Stimulated activated effector memory CD8-positive, alpha-beta T cell treated with anti-CD3 and anti-CD28 coated beads, Interleukin-12 subunit alpha, Interleukin-12 subunit beta, amount 100 ng/mL, for 72 hours (primary cell): Measurements from ENCODE around the gene OR52A1.
"Not testable (repeated sequence)": the region's sequence is repeated elsewhere in the genome, so short reads cannot be mapped to it uniquely, and the experiment has no call there.

Experiments
- ATAC-seq: fragments of 150-1000 bp; cut with Tn5 transposase; 2 replicates; pipeline ENCODE4 v1.10.0; 2021
- DNase-seq, 2 donors: peaks; one replicate each; pipeline ENCODE4 v3.0.0; 2021 to 2022; ENCODE audit warnings: low spot score in 2 of 2
- H3K27ac Mint-ChIP-seq: one replicate; pipeline ENCODE4 v1.8.0; 2022; ENCODE audit warnings: mild to moderate bottlenecking, mixed read lengths
- H3K36me3 Mint-ChIP-seq: one replicate; pipeline ENCODE4 v1.8.0; 2022; ENCODE audit warnings: mild to moderate bottlenecking, mixed read lengths
- H3K4me1 Mint-ChIP-seq: one replicate; pipeline ENCODE4 v1.8.0; 2022; ENCODE audit warnings: mixed read lengths
- H3K4me3 Mint-ChIP-seq: one replicate; pipeline ENCODE4 v1.8.0; 2022; ENCODE audit warnings: mild to moderate bottlenecking, mixed read lengths
- H3K9me3 Mint-ChIP-seq: one replicate; pipeline ENCODE4 v1.8.0; 2022; ENCODE audit warnings: mixed read lengths

OR52A1 gene

DNA sequence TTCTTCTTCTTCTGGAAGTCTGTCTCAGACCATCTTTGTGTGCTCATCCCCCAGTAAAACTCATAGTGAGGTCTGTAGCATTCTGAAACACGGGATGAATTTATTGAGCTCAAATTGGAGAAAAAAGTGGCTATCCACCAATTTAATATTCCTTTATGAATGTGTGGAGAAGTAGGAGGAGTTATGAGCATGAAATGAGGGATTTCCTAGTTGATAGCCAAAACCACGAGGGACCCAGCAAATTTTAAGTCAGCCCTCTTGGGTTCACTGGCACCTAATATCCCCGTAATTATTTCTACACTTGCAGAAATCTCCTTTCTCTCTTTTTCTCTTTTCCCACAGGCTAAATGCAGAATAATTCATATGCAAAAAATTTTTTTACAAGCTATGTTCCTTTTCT is at the start of gene OR52A1:
Gene OR52A1, minus strand, starts transcription at position 101 of the 400 bp plus-strand sequence. CDS start 2,388 bp downstream, outside the sequence.
- Mint-ChIP-seq H3K36me3 (no peaks in the 10 kb centered on the region), H3K4me3 (no peak within 1 kb of the TSS), H3K27ac (no peak within 1 kb of the TSS), H3K9me3 (no peaks in the 10 kb centered on the region), H3K4me1 (no peaks in the 10 kb centered on the region)
- no peak for DNase-seq
- ATAC-seq: no peak

DNA sequence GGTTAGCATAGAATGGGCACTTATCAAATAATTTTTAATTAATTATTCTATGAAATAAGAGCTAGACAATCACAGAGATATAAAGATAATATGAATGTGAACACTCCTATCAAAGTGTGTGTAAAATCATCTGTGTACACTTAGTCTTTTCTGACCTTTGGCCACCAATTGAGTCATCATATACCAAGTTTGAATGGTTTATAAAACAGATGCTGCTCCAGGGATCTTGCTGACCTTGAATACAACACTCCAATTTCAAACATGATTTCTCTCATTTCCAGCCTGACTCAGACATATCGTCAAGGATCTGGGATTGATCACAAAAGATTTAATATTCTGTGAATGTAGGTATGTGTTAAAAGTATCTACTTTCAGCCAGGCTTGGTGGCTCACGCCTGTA is 48.8 kb upstream of the OR52A1 start:
- H3K4me1 Mint-ChIP-seq: no peaks in the 10 kb centered on the region
- DNase-seq (no peak), ATAC-seq (no peak)
- H3K36me3 Mint-ChIP-seq: no peaks in the 10 kb centered on the region
- H3K4me3 Mint-ChIP-seq: no peak overlapping the region
- no peaks in the 10 kb centered on the region for H3K9me3 Mint-ChIP-seq
- no peak overlapping the region for H3K27ac Mint-ChIP-seq

DNA sequence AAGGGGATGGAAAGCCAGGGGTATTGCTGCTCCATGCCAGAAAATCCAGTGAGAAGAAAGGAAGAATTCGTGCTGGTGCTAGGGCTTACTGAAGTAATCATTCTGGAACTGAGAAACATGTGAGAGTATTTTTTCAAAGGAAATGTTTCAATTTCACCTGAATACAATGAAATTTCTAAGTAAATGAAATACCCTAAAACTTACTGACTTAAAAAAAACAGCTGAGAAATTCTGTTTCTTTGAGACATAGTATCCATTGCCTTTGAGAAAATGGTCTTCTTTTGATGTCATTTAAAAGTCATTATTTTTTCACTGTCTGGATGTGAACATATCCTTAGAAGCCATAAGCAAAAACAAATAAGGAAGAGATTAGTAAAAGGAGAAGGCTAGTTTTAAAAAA is 46.0 kb upstream of the OR52A1 start, which contains the start of gene OR51V1:
Gene OR51V1, minus strand, starts transcription at position 101 of the 400 bp plus-strand sequence. Its CDS starts 0 bp downstream, at position 101.
- no peaks in the 10 kb centered on the region for H3K36me3 Mint-ChIP-seq
- H3K9me3 Mint-ChIP-seq: no peaks in the 10 kb centered on the region
- no peak within 1 kb of the TSS for H3K27ac Mint-ChIP-seq
- ATAC-seq: no peak
- H3K4me3 Mint-ChIP-seq: no peak within 1 kb of the TSS
- H3K4me1 Mint-ChIP-seq: no peaks in the 10 kb centered on the region
- DNase-seq: no peak

DNA sequence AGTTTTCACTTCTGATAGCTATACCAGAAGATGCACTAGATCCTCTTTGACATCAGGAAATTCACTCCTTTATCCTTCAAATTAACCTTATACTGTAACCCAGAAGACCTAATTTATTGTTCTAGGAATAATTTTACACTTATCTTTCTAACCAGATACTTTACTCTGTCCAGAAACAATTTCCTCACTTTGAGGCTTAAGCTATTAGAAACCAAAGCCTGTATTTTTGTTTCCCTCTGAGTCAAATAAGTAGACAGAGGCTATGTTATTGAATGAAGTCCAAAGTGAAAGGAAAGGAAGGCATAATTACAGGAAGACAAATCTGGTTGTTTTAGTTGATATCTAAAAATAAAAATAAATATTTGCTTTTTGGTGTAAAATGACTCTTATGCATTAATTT is 43.7 kb upstream of the OR52A1 start:
- no peak for ATAC-seq
- H3K9me3 Mint-ChIP-seq: peaks cover under 1% of the 10 kb centered on the region
- H3K27ac Mint-ChIP-seq: no peak overlapping the region
- H3K36me3 Mint-ChIP-seq: no peaks in the 10 kb centered on the region
- DNase-seq: no peak
- H3K4me3 Mint-ChIP-seq: no peak overlapping the region
- no peaks in the 10 kb centered on the region for H3K4me1 Mint-ChIP-seq

DNA sequence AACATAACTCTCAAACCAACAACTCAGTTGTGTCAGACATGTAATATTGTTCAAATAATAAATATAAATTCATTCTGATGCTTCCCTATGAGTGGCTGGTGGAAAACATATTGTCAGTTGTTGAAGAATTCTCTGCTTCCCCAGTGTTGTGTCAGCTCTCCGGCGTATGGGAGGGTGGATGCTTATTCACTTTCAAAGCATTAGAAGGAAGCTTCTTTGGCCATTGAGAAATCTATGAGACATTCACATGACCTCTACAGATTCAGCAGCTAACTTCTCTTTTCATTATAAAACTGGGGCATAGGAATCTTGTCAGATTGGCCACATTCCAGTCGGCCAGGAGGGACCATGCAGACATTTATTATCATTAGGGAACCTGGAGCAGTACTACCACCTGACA is 43.0 kb upstream of the OR52A1 start:
- no peak for DNase-seq
- no peaks in the 10 kb centered on the region for H3K4me1 Mint-ChIP-seq
- H3K9me3 Mint-ChIP-seq: peaks cover 4% of the 10 kb centered on the region
- no peak for ATAC-seq
- no peak overlapping the region for H3K27ac Mint-ChIP-seq
- no peak overlapping the region for H3K4me3 Mint-ChIP-seq
- no peaks in the 10 kb centered on the region for H3K36me3 Mint-ChIP-seq

DNA sequence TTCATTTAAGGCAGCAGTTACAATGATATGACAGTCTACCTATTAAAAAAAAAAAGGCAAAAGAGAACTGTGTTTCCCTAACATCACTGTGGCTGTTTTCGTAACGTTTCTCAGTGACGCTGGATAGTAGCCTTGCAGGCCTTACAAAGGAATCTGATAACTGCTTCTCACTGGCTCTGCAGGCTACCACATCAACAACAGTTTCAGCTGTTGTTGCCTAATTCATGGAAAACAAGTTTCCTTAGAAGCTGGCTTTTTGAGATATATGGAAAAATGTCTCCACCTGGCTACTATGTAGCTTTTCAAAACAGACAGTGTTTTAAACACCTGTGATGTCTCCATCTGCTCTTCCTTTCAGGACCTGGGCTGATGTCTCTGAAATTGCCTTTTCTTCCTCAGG is 42.2 kb upstream of the OR52A1 start:
- Mint-ChIP-seq H3K27ac (no peak overlapping the region), H3K4me1 (no peaks in the 10 kb centered on the region), H3K36me3 (no peaks in the 10 kb centered on the region), H3K9me3 (peaks cover 4% of the 10 kb centered on the region), H3K4me3 (no peak overlapping the region)
- ATAC-seq: no peak
- DNase-seq: no peak

DNA sequence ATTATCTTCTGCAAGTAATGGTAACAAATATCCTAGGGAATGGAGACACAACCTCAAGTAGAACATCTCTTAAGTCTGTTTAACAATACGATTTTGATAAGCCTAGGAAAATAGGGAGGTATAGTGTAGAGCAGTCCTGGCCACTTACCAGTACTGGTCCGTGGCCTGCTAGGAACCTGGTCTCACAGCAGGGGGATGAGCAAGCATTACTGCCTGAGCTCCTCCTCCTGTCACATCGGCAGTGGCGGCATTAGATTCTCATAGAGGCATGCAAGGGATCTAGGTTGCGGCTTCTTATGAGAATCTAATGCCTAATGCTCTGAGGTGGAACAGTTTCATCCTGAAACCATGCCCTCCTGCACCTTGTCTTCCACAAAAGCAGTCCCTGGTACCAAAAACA is 41.5 kb upstream of the OR52A1 start:
- no peak overlapping the region for H3K4me3 Mint-ChIP-seq
- peaks cover 4% of the 10 kb centered on the region for H3K9me3 Mint-ChIP-seq
- no peak overlapping the region for H3K27ac Mint-ChIP-seq
- no peak for DNase-seq
- H3K36me3 Mint-ChIP-seq: no peaks in the 10 kb centered on the region
- no peaks in the 10 kb centered on the region for H3K4me1 Mint-ChIP-seq
- no peak for ATAC-seq

DNA sequence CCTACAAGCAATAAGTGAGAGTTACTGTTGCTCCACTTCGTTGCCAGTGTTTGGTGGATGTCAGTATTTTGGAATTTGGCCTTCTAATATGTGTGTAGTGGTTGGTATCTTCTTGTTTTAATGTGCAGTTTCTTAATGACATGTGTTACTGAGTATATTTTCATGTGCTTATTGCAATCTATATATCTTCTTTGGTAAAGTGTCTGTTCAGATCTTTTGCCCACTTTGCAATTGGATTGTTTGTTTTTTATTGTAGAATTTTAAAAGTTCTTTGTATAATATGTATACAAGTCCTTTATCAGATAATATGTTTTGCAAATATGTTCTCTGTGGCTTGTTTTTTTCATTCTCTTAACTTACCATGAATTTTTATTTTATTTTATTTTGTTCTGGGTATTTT is 38.2 kb upstream of the OR52A1 start:
- no peak for DNase-seq

DNA sequence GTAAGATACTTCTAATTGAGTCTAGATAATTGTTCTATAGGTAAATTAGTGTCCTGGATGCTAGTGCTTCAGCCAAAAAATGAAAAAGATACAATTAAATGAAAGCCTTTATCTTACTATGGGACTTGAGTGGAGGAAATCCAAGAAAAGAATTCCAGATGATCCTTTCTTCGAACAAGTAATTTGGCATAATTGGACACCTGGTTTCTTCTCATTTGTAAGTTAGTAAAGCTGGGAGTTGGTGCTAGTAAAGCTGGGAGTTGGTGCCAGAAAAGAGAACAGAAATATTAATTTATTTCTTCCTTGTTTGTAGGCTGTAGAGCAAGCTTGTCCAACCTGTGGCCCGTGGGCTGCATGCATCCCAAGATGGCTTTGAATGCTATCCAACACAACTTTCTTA is 33.6 kb upstream of the OR52A1 start:
- no peak for DNase-seq
- no peak for ATAC-seq
- Mint-ChIP-seq H3K9me3 (peaks cover 5% of the 10 kb centered on the region), H3K36me3 (no peaks in the 10 kb centered on the region), H3K4me1 (no peaks in the 10 kb centered on the region), H3K4me3 (no peak overlapping the region), H3K27ac (no peak overlapping the region)

More for the DNA sequence above, 38.2 kb upstream of the OR52A1 start:
- Mint-ChIP-seq H3K9me3 (peaks cover 7% of the 10 kb centered on the region), H3K36me3 (no peaks in the 10 kb centered on the region), H3K4me1 (no peaks in the 10 kb centered on the region), H3K27ac (no peak overlapping the region), H3K4me3 (no peak overlapping the region)
- no peak for ATAC-seq

DNA sequence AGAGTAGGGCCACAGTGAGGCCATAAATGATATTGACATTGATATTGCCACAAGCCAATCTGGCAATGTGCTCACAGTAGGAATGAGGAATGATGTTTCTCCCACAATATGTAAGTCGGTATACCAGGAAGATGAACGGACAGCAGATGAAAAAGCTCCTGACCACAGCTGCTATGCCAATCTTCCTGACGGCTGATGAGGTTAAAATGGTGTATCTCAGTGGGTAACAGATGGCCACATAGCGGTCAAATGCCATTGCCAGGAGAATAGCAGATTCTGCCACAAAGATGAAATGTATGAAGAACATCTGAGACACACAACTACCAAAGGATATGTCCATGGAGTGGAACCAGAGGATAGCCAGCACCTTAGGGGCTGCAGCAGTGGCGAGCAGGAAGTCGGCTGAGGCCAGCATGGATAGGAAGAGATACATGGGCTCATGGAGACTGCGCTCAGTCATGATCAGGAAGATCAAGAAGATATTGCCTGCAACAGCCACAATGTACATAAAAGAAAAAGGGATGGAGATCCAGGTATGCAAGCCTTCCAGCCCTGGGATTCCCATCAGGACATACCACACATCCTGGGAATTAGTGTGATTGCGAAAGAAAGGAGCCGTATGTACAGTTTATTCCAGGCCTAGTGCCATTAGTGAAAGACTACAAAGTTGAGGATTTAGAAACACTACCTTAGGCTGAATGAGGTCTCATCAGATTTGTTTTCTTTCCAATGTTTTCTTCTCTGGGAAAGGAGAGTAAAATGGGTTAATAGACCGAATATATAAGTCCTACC is 23.7 kb upstream of the OR52A1 start:
- H3K36me3 Mint-ChIP-seq: no peaks in the 10 kb centered on the region
- ATAC-seq (no peak), DNase-seq (no peak)
- no peaks in the 10 kb centered on the region for H3K4me1 Mint-ChIP-seq
- no peak overlapping the region for H3K27ac Mint-ChIP-seq
- no peaks in the 10 kb centered on the region for H3K9me3 Mint-ChIP-seq
- H3K4me3 Mint-ChIP-seq: no peak overlapping the region

DNA sequence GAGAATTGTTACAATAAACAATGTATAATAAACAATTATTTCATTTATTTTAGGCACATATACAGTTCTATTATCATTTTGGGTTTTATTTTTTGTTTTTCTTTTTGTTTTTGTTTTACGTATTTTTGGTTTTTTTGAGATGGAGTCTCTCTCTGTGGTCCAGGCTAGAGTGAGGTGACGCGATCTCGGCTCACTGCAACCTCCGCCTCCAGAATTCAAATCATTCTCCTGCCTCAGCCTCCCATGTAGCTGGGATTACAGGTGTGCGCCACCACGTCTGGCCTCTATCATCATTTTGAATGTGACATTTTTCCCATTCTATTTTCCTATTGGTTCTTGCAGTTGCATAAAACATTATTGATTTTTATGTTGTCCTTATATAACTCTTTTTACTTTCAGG is 20.4 kb upstream of the OR52A1 start:
- H3K9me3 Mint-ChIP-seq: no peaks in the 10 kb centered on the region
- no peaks in the 10 kb centered on the region for H3K36me3 Mint-ChIP-seq
- no peaks in the 10 kb centered on the region for H3K4me1 Mint-ChIP-seq
- no peak overlapping the region for H3K4me3 Mint-ChIP-seq
- DNase-seq (no peak), ATAC-seq (no peak)
- H3K27ac Mint-ChIP-seq: no peak overlapping the region

DNA sequence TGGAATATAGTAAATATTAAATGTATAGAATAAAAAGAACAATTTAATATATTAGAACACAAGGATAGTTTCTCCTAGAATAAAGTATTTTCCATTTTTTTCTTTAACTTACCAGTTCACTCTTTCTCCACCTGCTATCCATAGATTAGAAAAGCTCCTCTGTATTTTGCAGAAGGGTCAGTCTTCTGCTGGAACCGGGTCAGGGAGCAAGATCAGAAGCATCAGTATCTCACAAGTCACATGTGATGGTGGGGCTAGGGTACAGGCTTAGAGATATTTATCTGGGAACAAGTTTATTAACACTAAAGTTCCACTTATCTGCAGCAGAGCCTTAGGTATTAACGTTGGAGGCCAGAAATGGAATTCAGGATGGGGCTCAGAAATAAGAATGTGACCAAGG is 17.3 kb upstream of the OR52A1 start:
- H3K4me3 Mint-ChIP-seq: no peak overlapping the region
- ATAC-seq (no peak), DNase-seq (no peak)
- H3K36me3 Mint-ChIP-seq: no peaks in the 10 kb centered on the region
- H3K27ac Mint-ChIP-seq: no peak overlapping the region
- no peaks in the 10 kb centered on the region for H3K9me3 Mint-ChIP-seq
- no peaks in the 10 kb centered on the region for H3K4me1 Mint-ChIP-seq

DNA sequence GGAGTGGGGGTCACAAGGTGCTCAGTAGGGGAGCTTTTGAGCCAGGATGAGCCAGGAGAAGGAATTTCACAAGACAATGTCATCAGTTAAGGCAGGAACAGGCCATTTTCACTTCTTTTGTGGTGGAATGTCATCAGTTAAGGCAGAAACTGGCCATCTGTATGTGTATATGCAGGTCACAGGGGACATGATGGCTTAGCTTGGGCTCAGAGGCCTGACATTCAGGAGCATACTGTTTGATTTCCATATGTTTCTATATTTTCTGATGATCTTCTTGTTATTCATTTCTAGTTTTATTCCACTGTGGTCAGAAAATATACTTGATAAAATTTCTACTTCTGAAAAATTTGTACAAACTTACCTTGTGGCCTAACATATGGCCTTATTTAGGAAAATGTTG is 11.3 kb upstream of the OR52A1 start:
- not testable (repeated sequence) for H3K27ac Mint-ChIP-seq, DNase-seq, H3K9me3 Mint-ChIP-seq, H3K4me1 Mint-ChIP-seq, ATAC-seq, H3K4me3 Mint-ChIP-seq, H3K36me3 Mint-ChIP-seq

DNA sequence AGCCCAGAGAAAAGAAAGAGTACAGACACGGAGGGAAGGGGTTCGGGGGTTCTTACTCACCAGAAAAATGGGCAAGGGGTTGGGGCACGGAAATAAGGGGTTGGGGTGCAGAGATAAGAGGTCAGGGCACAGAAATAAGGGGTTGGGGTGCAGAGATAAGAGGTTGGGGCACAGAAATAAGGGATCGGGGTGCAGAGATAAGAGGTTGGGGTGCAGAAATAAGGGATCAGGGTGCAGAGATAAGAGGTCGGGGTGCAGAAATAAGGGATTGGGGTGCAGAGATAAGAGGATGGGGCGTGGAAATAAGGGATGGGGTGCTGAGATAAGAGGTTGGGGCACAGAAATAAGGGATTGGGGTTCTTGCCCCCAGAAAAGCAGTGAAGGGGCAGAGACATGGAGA is 10.2 kb upstream of the OR52A1 start:
- H3K27ac Mint-ChIP-seq, H3K9me3 Mint-ChIP-seq, DNase-seq, H3K36me3 Mint-ChIP-seq, H3K4me3 Mint-ChIP-seq, ATAC-seq, H3K4me1 Mint-ChIP-seq: not testable (repeated sequence)

DNA sequence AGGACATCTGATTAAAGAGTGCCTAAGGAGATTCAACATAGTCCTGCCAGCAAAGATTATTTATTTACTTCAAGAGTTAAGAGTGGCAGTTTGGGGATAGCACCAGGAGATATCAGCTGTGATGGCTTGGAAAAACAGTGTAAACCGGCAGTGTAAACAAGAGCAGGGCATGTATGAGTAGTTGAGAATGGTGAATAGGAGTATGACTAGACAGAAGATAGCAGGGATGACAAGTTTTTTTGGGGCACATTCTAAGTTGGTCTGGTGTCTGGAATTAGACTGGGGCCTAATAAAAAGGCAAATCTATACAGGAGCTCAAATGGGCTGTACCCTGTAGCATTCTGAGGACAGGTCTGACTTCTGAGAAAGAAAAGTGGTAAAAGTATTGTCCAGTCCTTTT is 6.5 kb upstream of the OR52A1 start:
- not testable (repeated sequence) for DNase-seq, H3K4me1 Mint-ChIP-seq, H3K27ac Mint-ChIP-seq, ATAC-seq, H3K4me3 Mint-ChIP-seq, H3K9me3 Mint-ChIP-seq, H3K36me3 Mint-ChIP-seq

DNA sequence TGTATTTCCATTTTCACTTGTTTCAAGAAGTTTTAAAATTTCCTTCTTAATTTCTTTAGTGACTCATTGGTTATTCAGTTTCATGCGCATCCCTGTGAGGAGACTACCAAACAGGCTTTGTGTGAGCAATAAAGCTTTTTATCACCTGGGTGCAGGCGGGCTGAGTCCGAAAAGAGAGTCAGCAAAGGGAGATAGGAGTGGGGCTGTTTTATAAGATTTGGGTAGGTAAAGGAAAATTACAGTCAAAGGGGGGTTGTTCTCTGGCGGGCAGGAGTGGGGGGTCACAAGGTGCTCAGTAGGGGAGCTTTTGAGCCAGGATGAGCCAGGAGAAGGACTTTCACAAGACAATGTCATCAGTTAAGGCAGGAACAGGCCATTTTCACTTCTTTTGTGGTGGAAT is 5.7 kb upstream of the OR52A1 start:
- H3K9me3 Mint-ChIP-seq, ATAC-seq, H3K36me3 Mint-ChIP-seq, DNase-seq, H3K4me3 Mint-ChIP-seq, H3K27ac Mint-ChIP-seq, H3K4me1 Mint-ChIP-seq: not testable (repeated sequence)
